Measurements from ENCODE around the gene ZBTB48.

The ZBTB48 gene

DNA sequence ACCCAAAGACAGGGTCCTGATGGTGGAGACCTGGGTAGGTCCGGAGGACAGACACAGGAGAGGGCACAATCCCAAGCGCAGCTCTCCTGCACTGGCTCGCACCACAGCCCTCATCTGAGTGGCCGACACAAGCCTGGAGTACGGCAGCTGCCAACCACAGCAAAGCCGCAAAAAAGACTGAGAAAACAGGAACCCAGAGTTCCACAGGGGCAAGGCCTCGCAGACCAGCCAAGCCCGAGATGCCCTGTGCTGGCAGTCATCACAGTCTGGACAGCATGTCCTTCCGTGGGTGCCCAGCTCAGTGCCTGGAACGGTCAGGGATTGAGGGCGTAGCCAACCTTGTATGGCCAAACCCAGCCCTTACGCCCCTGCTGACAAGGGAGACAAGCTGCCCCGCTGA is 11.4 kb downstream of the ZBTB48 start:
- in situ Hi-C loops (cut with HindIII; ENCODE audit: low sequenced_read_pairs), result no loop called here
- no peak overlapping the region for H3K4me3 ChIP-seq (ENCODE audit: low read depth, low read length)
- DNase-seq (ENCODE audit: low read depth), result no peak
- TF ChIP-seq, protein P1, sequence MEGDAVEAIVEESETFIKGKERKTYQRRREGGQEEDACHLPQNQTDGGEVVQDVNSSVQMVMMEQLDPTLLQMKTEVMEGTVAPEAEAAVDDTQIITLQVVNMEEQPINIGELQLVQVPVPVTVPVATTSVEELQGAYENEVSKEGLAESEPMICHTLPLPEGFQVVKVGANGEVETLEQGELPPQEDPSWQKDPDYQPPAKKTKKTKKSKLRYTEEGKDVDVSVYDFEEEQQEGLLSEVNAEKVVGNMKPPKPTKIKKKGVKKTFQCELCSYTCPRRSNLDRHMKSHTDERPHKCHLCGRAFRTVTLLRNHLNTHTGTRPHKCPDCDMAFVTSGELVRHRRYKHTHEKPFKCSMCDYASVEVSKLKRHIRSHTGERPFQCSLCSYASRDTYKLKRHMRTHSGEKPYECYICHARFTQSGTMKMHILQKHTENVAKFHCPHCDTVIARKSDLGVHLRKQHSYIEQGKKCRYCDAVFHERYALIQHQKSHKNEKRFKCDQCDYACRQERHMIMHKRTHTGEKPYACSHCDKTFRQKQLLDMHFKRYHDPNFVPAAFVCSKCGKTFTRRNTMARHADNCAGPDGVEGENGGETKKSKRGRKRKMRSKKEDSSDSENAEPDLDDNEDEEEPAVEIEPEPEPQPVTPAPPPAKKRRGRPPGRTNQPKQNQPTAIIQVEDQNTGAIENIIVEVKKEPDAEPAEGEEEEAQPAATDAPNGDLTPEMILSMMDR (IDR thresholded peaks at IDR 0.05; ENCODE audit: low read depth, low read length, missing control alignments), result no peak

DNA sequence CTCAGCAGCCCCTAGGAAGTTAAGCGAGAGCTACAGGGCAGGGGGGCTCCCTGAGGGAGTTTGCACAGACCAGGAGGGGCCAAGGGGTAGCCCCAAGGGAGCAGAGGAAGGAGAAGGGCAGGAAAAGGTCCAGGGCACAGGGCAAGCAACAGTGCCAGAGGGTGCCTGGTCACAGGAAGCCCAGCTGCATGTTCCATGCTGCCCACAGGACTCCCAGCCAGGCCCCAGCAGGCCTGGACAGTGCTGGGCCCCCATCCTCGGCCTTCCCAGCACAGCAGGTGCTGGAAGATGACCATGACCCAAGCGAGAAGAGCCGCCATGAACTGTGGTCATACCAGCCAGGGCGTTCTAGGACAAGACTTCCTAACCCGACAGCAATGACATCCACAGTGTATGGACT is 11.8 kb downstream of the ZBTB48 start:
- TF ChIP-seq, protein P1 (IDR thresholded peaks at IDR 0.05; ENCODE audit: low read depth, low read length, missing control alignments), result no peak
- in situ Hi-C loops (cut with HindIII; ENCODE audit: low sequenced_read_pairs), result no loop called here
- H3K4me3 ChIP-seq (ENCODE audit: low read depth, low read length), result no peak overlapping the region
- no peak for DNase-seq (ENCODE audit: low read depth)

DNA sequence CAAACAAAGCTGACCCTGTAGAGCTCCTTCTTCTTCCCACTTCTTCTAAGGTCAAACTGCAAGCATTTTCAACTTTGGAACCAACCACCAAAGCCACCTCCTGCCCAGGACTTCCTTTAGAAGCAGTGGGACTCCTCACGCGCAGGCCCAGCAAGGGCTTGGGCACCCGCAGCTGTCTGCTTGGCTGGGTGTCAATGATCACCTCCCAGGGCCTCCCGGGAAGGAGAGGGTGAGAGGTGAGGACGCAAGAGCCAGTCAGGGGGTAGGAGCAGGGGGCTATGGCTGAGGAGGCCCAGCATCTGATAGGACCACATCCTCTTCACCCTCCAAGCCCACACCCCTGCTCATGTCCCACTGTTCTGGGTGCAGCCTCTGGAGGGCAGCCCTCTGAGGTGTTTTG is 12.6 kb downstream of the ZBTB48 start:
- DNase-seq (ENCODE audit: low read depth), result no peak
- TF ChIP-seq, protein P1 (IDR thresholded peaks at IDR 0.05; ENCODE audit: low read depth, low read length, missing control alignments), result no peak
- in situ Hi-C loops (cut with HindIII; ENCODE audit: low sequenced_read_pairs), result no loop called here
- H3K4me3 ChIP-seq (ENCODE audit: low read depth, low read length), result no peak overlapping the region

DNA sequence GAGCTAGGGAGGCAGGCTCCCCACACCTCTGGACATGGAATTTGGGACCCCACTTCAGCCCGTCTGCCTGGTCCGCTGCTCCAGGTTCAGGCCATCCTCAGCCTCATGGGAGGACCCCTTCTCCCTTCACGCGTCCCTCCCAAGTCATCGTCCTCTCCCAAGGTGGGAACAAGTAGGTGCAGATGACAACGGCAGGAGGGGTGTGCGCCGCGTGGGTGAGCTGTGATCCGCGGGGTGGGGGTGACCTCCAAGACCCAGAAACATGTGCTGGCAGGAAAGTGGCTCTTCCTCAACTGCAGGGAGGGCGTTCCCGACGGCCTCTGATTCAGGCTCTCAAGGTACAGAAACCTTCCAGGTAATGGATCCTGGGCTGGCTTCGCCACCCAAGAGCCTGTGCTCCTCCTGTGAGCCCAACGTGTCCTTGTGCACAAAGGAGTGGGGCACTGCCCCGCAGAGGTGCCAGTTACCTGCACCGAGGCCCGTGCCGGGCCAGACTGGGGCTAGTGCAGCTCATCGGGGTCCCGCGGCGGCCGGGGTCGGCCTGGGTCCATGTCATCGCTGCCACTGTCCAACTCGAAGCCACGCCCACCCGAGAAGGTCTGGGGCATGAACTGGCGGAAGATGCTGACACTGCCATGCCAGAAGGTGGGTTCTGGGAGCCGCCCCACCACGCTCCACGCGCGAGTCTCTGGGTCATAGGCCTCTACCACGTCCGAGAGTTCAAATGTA is 13.2 kb downstream of the ZBTB48 start:
- no peak for DNase-seq (ENCODE audit: low read depth)
- TF ChIP-seq, protein P1 (IDR thresholded peaks at IDR 0.05; ENCODE audit: low read depth, low read length, missing control alignments), result no peak
- H3K4me3 ChIP-seq (ENCODE audit: low read depth, low read length), result no peak overlapping the region
- in situ Hi-C loops (cut with HindIII; ENCODE audit: low sequenced_read_pairs), result no loop called here

DNA sequence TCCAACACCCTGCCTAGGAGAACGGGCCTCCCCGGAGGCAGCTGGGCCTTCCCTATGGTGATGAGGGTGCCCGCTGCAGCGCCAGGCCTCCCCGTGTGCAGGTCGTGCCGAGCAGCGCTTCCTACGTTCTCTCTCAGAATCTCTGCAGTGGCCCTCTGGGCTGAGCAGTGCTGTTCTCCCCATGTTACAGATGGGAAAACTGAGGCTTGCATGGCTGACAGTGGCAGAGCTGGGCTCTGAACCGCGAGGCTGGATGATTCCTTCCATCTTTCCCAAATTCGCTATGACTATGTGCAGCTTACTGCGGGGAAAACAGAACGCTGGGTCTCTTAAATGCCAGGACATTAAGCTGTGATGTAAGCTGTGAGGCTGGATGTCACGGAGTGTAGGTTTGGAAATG is 14.0 kb downstream of the ZBTB48 start:
- no peak for DNase-seq (ENCODE audit: low read depth)
- TF ChIP-seq, protein P1 (IDR thresholded peaks at IDR 0.05; ENCODE audit: low read depth, low read length, missing control alignments), result no peak
- in situ Hi-C loops (cut with HindIII; ENCODE audit: low sequenced_read_pairs), result no loop called here
- no peak overlapping the region for H3K4me3 ChIP-seq (ENCODE audit: low read depth, low read length)

DNA sequence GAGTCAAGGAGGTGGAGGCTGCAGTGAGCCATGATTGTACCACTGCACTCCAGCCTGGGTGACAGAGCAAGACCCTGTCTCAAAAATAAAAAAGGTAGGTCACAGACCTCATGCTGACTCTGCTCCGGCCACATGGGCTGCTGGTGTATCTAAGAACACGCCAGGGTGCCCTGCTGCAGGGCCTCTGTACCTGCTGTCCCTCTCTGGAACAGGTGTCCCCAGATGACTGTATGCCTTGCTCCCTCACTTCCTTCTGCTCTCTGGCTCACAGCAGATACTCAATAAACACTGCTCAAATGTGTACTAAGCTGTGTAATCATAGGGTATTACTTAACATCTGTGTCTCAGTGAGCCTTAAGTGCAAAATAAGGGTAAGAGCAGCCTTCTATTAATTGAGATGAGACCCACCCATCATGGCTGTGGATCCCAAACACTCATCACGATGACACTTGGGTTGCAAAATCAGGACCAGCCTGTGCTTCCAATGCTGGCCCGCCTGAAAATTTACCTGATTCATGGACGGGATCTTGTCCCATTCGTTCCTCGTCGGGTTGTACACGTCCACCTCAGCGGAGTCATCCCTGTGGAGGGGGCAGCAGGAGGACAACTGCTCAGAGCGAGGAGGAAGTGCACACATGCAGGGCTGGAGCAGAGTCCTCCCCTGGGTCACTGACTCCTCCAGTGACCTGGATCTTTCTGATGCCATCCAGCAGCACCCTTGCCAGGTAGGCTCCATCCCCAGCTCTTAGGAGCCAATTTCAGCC is 15.4 kb downstream of the ZBTB48 start:
- no peak overlapping the region for H3K4me3 ChIP-seq (ENCODE audit: low read depth, low read length)
- TF ChIP-seq, protein P1 (IDR thresholded peaks at IDR 0.05; ENCODE audit: low read depth, low read length, missing control alignments), result no peak
- no peak for DNase-seq (ENCODE audit: low read depth)
- in situ Hi-C loops (cut with HindIII; ENCODE audit: low sequenced_read_pairs), result no loop called here
